Measurements from ENCODE around the gene BBS7. TPM values are rescaled to one million over a fixed set of nuclear protein-coding genes. Genes with fewer than 3 reads are reported as not detected.

BBS7 gene
- total RNA-seq, 2 experiments from 2014 or later, result 17.9 to 18.8 TPM

DNA sequence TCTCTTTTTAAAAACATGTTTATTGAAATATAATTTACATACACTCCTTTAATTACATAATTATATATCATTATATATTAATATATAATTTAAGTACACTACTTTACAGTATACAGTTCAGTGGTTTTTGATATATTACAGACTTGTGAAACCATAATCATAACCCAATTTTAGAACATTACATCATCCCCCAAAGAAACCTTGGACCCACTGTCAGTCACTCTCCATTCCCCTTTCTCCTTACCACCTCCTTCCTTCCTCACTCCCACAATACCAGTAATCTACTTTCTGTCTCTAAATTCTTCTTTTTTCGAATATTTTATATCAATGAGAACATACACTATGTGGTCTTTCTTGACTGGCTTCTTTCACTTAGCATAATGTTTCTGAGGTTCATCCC is 87.1 kb downstream of the BBS7 start:
- no peak overlapping the region for H3K27ac Mint-ChIP-seq
- ATAC-seq, result no peak
- H3K4me3 Mint-ChIP-seq, result no peak overlapping the region
- CTCF ChIA-PET, result no interaction called here
- no peaks in the 10 kb centered on the region for H3K9me3 Mint-ChIP-seq (ENCODE audit: low read depth)
- peaks cover 41% of the 10 kb centered on the region for H3K27me3 Mint-ChIP-seq
- DNase-seq, result no peak
- no peaks in the 10 kb centered on the region for H3K36me3 Mint-ChIP-seq
- peaks cover 2% of the 10 kb centered on the region for H3K4me1 Mint-ChIP-seq

GRCh38 chr4:121778991-121779628 is 91.2 kb downstream of the BBS7 start:
- H3K27ac Mint-ChIP-seq, result no peak overlapping the region
- H3K4me3 Mint-ChIP-seq, result no peak overlapping the region
- peaks cover 25% of the 10 kb centered on the region for H3K27me3 Mint-ChIP-seq
- ATAC-seq (no peak), DNase-seq (no peak)
- peaks cover 2% of the 10 kb centered on the region for H3K36me3 Mint-ChIP-seq
- CTCF ChIA-PET, result interaction anchor here (0.6 kb wide), 1 partner anchor 49 kb away, joined by 3 read pairs; no protein-coding TSS in a partner anchor
- no peaks in the 10 kb centered on the region for H3K9me3 Mint-ChIP-seq (ENCODE audit: low read depth)
- H3K4me1 Mint-ChIP-seq, result peaks cover 20% of the 10 kb centered on the region

DNA sequence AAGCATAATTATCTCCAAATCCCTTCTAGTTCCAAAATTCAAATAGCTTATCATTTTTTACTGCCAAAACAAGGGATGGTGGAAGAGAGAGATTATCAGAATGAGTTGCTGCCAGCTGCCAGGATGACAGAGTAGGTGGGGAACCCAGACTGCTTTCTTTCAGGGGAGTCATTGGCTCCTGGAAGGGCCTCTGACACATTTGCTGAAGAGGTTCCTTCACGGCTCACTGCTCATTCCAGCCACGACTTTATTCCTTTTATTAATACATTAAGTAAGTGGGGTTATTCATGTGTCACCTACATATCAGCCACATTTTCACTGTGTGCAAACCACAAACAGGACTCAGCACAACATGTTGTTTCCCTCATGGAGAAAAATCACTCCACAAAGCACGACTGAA is 92.6 kb downstream of the BBS7 start:
- ATAC-seq (peak; percentile 39), DNase-seq (no peak)
- Mint-ChIP-seq H3K4me3 (no peak overlapping the region), H3K27me3 (peaks cover 20% of the 10 kb centered on the region), H3K4me1 (peaks cover 20% of the 10 kb centered on the region), H3K27ac (no peak overlapping the region), H3K9me3 (ENCODE audit: low read depth) (no peaks in the 10 kb centered on the region), H3K36me3 (peaks cover 2% of the 10 kb centered on the region)
- CTCF ChIA-PET, result interaction anchor here (1.2 to 1.3 kb wide), 2 partner anchors 19 to 45 kb away, joined by 3 read pairs; no protein-coding TSS in a partner anchor

GRCh38 chr4:121776610-121777401 is 93.5 kb downstream of the BBS7 start:
- ATAC-seq (peak; percentile 33), DNase-seq (no peak)
- Mint-ChIP-seq H3K27me3 (peaks cover 24% of the 10 kb centered on the region), H3K9me3 (ENCODE audit: low read depth) (no peaks in the 10 kb centered on the region), H3K36me3 (peaks cover 2% of the 10 kb centered on the region), H3K27ac (peak overlapping the region; percentile 42), H3K4me1 (peaks cover 20% of the 10 kb centered on the region), H3K4me3 (no peak overlapping the region)
- CTCF ChIA-PET, result interaction anchor here (1.3 kb wide), 1 partner anchor 18 kb away, joined by 3 read pairs; no protein-coding TSS in a partner anchor

Other genes starting within 250 kb of the BBS7 start
- gene ANXA5, start 173.5 kb downstream of the BBS7 start, total RNA-seq, result 100 to 1,000 TPM; 142 to 152 TPM
- under 1 TPM in 1 of 2 experiments, not detected in 1; 0.18 TPM for gene SMIM43, start 105.3 kb downstream of the BBS7 start, total RNA-seq
- 10 to 100 TPM; 59.5 to 61.0 TPM for gene EXOSC9, start 69.2 kb downstream of the BBS7 start, total RNA-seq
- gene CCNA2, start 46.6 kb downstream of the BBS7 start, total RNA-seq, result 100 to 1,000 TPM; 125 to 129 TPM
- gene TRPC3, start 81.6 kb upstream of the BBS7 start, total RNA-seq, result 1 to 10 TPM in 1 of 2 experiments, under 1 TPM in 1; 0.84 to 2.1 TPM